AG08395 (cell line): ENCODE data around the gene ADGRL3.
"Not testable (repeated sequence)": the region's sequence is repeated elsewhere in the genome, so short reads cannot be mapped to it uniquely, and the experiment has no call there.

Experiments
- DNase-seq: peaks from one replicate; pipeline ENCODE4 v3.0.0; 2012; ENCODE audit warnings: mixed read lengths, low spot score

Gene ADGRL3

GRCh38 chr4:61820136-61820535, 620.0 kb downstream of the ADGRL3 start:
- DNase-seq: no peak

DNA sequence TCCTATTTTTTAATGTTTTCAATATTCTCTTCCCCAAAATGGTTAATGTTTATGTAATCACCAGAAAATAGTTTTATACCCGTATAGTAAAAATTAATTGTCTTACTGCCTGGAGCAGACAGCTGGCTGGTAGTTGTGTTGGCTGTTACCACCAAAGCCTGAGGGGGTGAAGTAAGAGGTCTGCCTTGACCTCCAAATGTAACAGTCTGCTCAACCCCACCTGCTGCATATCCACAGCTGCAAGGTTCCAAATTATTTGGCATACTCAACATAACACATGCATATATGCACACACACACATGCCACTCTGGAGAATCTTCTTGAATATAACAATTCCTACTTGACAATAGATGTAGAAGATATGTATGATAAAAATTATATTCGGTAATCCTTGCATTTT, 624.3 kb downstream of the ADGRL3 start:
- DNase-seq: no peak

DNA sequence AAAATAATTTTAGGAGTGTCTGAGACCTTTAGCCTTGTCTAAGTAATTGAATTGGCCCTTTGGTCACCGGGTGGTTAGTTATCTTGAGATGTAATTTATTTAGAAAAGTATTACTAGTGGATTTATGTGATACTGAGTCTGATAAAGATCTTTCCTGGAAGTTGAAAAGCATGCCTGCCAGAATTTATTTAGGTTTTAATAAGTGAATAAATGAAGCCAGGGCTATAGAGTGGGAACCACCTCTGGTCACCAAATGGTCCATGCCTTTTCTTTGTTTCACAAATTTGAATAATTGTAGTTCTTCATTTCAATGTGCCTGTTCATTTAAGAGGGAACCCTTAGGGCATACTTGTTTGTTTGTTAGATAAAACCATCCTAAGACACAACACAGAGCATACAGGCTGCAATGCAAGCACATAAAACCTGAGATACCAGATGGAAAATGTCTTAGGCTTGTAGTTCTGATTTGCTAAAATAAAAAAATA, 627.8 kb downstream of the ADGRL3 start:
- DNase-seq: no peak

- DNase-seq: no peak
Measured at GRCh38 chr4:61828960-61829359, 628.8 kb downstream of the ADGRL3 start.

- DNase-seq: no peak
Measured at GRCh38 chr4:61831987-61832386, 631.9 kb downstream of the ADGRL3 start.

GRCh38 chr4:61837395-61837794, 637.3 kb downstream of the ADGRL3 start:
- no peak for DNase-seq

DNA sequence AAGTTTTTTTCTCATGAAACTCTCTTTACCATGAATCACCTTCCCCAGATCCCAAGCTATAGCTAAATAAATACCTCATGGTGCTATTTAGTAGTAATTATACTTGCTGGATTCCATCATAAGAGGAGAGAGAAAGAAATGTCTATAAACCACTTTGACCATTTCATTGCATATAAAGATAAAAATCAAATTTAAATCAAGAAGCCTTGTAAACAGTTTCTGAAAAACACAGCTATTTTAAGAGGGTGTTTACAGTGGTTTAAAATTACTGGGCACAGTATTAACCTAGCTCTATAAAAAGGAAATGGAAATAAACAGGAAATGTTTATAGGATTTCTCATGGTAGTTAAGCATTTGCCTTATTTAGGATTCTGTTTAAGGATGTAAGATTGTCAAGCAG, 637.9 kb downstream of the ADGRL3 start:
- DNase-seq: no peak

DNA sequence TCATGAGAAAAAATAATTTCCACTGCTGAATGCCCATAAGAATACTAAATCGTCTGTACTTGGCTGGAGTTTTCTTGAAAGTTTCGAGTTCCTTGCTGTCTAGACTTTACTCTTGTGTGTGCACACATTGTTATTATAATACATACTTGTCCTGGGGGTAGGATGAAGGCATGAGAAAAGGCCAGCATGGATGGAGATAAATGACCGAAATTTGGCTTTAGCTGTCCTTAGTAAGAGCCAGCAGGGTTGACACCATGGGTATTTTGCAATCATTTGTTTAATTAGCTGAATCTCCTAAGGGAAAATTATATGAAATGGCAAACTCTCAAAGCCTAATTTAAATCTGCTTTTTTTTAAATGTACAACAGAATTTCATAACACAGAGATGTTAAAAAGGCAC, 641.6 kb downstream of the ADGRL3 start:
- DNase-seq: no peak

DNA sequence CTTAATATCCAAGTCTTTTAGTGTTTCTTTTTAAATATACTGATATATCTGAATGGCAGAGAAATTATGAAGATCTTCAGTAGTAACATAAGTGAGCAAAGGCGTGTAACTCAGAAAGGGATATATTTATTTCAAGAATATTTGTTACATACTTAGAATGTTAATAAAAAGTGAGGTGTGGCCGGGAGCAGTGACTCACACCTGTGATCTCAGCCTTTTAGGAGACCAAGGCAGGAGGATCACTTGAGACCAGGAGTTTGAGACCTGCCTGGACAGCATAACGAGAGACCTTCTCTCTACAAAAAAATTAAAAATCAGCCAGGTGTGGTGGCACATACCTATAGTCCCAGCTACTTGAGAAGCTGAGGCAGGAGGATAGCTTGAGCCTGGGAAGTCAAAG, 651.0 kb downstream of the ADGRL3 start:
- DNase-seq: no peak

- DNase-seq: not testable (repeated sequence)
Measured at GRCh38 chr4:61852105-61852504, 652.0 kb downstream of the ADGRL3 start.

GRCh38 chr4:61853041-61853440, 652.9 kb downstream of the ADGRL3 start:
- DNase-seq: no peak

GRCh38 chr4:61860376-61860775, 660.2 kb downstream of the ADGRL3 start:
- DNase-seq: no peak

- no peak for DNase-seq
Measured at GRCh38 chr4:61864286-61864685, 664.2 kb downstream of the ADGRL3 start.

DNA sequence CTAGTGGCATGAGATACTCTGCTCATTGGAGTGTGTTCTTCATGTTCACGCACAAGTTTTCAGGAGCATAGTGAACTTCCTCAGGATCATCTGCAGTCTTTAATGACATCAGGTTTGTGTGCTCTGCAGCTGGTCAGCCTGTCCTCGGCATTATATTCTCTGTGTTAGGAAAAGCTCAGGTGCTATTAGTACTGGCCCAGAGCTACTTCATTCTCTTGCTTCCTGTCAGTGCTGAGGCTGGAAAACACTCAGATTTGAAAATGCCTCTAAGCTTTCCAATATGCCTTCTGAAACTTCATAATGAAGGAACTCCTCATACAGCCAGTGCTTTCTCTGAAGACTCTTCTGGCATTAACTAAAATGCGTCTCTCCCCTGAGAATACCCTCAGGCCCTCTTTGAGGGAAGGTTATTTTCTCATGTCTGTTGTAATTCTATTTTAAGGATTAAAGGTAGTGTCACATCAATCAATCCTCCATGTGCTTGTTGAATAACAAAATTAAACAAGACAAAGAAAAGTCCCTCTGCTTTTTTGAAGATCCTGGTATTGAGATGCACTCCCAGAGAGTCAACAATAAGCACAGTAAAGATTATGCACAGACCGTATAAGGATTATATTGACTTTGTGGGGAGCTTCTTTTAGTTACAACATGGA, 666.4 kb downstream of the ADGRL3 start:
- DNase-seq: no peak

- DNase-seq: no peak
Measured at GRCh38 chr4:61872983-61873382, 672.9 kb downstream of the ADGRL3 start.

DNA sequence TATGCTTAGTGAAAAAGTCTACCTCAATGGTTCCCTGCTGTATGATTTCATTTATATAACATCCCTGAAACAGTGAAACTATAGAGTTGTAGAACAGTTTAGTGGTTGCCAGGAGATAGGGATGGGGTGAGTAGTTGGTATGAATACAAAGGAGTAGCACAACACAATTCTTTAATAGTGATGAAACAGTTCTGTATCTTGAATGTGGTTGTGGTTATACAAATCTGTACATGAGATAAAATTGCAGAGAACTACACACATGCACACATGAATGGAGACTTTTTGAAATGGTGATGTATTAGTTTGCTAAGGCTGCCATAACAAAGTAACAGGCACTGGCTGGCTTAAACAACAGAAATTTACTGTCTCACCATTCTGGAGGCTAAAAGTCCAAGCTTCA, 677.1 kb downstream of the ADGRL3 start:
- DNase-seq: no peak

DNA sequence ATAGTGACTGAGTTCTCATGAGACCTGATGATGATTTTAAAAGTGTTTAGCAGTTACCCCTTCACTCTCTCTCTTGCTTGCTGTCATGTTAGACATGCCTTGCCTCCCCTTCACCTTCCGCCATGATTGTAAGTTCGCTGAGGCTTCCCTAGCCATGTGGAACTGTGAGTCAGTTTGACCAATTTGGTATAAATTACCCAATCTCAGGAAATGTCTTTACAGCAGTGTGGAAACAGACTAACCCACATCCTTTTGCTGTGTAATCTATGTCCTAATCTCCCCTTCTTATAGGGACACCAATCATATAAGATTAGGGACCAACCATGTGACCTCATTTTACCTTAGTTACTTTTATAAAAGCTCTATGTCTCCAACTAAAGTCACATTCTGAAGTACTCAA, 677.8 kb downstream of the ADGRL3 start:
- no peak for DNase-seq

- no peak for DNase-seq
Measured at GRCh38 chr4:61882381-61882780, 682.3 kb downstream of the ADGRL3 start.

- DNase-seq: no peak
Measured at GRCh38 chr4:61886131-61886530, 686.0 kb downstream of the ADGRL3 start.

DNA sequence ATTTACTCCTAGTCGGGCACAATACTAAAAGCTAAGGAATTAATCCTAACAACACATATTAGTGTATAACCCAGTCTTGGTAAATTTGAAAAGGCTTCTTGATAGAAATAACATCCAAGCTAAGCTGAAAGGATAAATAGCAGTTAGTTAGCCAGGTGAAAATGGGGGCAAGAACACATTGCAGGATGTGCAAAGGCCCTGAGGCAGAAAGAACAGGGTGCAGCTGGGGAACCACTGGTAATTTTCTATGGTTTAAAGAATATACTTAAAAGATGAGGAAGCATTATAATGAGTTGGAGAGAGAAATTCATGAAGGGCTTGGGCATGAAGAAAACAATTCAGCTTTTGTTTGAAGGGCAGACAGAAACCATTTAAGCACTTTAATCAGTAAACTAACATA, 689.0 kb downstream of the ADGRL3 start:
- no peak for DNase-seq

DNA sequence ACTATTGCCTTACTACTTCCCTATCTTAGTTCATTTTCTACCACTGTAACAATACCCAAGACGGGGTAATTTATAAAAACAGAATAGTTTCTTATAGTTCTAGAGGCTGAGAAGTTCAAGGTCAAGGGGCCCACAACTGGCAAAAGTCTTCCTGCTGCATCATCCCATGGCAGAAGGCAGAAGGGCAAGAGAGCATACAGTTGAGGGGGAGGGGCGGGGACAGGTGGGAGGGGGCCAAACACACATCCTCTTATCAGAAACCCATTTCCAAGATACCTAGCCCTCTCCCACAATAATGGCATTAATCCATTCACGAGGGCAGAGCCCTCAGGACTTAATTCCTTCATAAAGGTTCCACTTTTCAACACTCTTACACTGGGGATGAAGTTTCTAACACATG, 690.2 kb downstream of the ADGRL3 start:
- DNase-seq: no peak

DNA sequence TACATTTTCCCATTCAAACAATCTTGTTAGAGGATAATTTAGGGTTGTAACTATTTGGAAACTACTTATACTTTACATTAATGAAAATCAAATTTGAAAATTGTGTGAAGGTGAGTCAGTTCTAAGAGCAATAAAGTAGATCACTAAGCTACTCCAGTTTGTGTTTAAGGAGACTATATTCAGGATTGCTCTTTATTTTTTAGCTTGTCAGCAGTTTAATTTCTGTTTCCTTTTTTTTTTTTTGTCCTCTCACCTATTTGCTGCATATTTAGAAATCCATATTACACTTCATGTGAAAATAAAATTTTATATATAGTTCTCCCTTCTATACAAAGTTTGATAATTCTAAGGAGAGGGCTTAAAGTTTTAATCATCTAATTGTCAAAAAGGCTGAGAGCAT, 691.8 kb downstream of the ADGRL3 start:
- DNase-seq: no peak

DNA sequence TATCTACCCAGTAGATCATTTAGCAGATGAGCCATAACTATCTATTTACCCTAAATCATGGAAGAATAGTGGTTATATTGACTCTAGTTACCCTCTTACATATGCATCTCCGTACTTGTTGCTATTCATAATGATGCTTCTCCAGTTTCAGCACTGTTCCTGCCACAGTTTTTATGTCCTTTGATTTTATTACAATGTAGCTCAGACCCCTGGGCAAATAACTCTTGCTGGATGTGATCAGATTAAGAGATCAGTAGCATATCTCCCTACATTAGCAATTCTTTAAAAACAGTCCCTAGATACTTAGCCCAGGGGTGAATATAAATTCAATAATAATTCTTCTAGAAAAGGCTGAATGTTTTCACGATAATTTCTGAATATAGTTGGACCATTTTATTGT, 696.5 kb downstream of the ADGRL3 start:
- no peak for DNase-seq

DNA sequence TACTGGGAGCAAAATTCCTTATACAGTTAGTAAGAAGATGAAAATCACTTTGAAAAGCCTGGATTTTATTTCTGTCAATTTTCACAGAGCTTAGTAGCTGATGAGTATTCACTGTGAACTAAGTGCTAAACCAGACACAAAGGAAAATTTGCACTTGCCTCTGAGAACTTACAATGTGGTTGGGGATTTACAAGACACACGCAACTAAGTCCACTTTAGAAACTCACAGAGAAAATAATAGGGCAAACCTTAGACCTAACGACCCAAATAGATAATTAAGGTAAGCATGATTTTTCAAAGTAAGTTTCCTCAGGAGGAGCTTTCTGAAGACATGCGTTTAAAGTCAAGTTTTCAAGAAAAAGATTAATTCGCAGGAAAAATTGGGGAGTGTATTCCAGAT, 708.9 kb downstream of the ADGRL3 start:
- no peak for DNase-seq
